ENCODE data around the gene COPS9.

Gene COPS9

GRCh38 chr2:240162531-240162930 lies 26.4 kb upstream of the COPS9 start:
- no peak for DNase-seq (ENCODE audit: low read depth)
- no peak overlapping the region for H3K4me3 ChIP-seq (ENCODE audit: control insufficient read depth, low read depth, low read length)
- no peak for TF ChIP-seq CTCF (conservative IDR thresholded peaks at IDR 0.05; ENCODE audit: control insufficient read depth, insufficient read depth, low read depth, low read length)

DNA sequence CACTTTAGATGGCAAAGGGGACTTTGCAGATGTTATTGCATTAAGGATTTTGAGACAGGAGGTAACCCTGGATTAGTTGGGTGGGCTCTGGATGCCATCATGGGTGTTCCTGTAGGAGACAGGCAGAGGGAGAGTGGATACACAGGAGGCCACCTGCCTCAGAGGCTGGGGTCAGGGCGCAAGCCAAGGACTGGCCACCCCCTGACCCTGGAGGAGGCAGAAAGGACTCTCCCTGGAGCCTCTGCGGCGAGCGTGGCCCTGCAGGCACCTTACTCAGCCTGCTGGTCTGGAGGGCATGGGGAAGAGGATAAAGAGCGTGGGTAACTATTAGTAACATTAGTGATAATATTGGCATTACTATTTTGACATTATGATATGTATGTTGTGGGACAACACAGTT lies 25.9 kb upstream of the COPS9 start:
- TF ChIP-seq CTCF (conservative IDR thresholded peaks at IDR 0.05; ENCODE audit: control insufficient read depth, insufficient read depth, low read depth, low read length): no peak
- no peak for DNase-seq (ENCODE audit: low read depth)

GRCh38 chr2:240161087-240161750 lies 25.1 kb upstream of the COPS9 start:
- no peak for TF ChIP-seq CTCF (conservative IDR thresholded peaks at IDR 0.05; ENCODE audit: control insufficient read depth, insufficient read depth, low read depth, low read length)
- no peak for DNase-seq (ENCODE audit: low read depth)
- H3K4me3 ChIP-seq (ENCODE audit: control insufficient read depth, low read depth, low read length): no peak overlapping the region

More for the DNA sequence above, 25.9 kb upstream of the COPS9 start:
- no peak overlapping the region for H3K4me3 ChIP-seq (ENCODE audit: control insufficient read depth, low read depth, low read length)

GRCh38 chr2:240160291-240161086 lies 24.4 kb upstream of the COPS9 start:
- TF ChIP-seq CTCF (conservative IDR thresholded peaks at IDR 0.05; ENCODE audit: control insufficient read depth, insufficient read depth, low read depth, low read length): no peak
- DNase-seq (ENCODE audit: low read depth): no peak
- H3K4me3 ChIP-seq (ENCODE audit: control insufficient read depth, low read depth, low read length): no peak overlapping the region

GRCh38 chr2:240159251-240159839 lies 23.2 kb upstream of the COPS9 start:
- DNase-seq (ENCODE audit: low read depth): no peak
- H3K4me3 ChIP-seq (ENCODE audit: control insufficient read depth, low read depth, low read length): no peak overlapping the region
- TF ChIP-seq CTCF (conservative IDR thresholded peaks at IDR 0.05; ENCODE audit: control insufficient read depth, insufficient read depth, low read depth, low read length): no peak

DNA sequence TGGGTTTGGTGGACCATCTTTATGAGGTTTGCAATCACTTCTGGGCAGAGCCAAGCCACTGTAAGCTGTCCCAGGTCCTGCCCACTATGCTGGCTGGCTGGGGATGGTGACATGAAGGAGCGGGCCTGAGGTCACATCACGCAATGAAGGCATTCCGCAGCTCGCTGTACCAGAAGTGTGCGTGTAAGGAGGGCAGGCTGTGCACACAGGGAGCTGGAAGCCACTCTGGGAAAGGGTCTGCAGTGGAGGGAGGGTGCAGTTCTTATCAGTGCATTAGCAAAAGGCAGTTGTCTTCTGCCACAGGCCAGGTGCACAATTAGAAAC lies 21.0 kb upstream of the COPS9 start:
- no peak for TF ChIP-seq CTCF (conservative IDR thresholded peaks at IDR 0.05; ENCODE audit: control insufficient read depth, insufficient read depth, low read depth, low read length)
- H3K4me3 ChIP-seq (ENCODE audit: control insufficient read depth, low read depth, low read length): no peak overlapping the region
- DNase-seq (ENCODE audit: low read depth): no peak

All from fibroblast of mammary gland (primary cell).